HG03045 (cell line): Measurements from ENCODE around the gene SLC25A20.
"Not testable (repeated sequence)": the region's sequence is repeated elsewhere in the genome, so short reads cannot be mapped to it uniquely, and the experiment has no call there.

Source experiments
- ATAC-seq: cut with Tn5 transposase; IDR thresholded peaks from one replicate; pipeline ENCODE4 v1.9.1; 2021; ENCODE audit warnings: mild to moderate bottlenecking, moderate library complexity; ENCODE audit not compliant: unreplicated experiment

The SLC25A20 gene

DNA sequence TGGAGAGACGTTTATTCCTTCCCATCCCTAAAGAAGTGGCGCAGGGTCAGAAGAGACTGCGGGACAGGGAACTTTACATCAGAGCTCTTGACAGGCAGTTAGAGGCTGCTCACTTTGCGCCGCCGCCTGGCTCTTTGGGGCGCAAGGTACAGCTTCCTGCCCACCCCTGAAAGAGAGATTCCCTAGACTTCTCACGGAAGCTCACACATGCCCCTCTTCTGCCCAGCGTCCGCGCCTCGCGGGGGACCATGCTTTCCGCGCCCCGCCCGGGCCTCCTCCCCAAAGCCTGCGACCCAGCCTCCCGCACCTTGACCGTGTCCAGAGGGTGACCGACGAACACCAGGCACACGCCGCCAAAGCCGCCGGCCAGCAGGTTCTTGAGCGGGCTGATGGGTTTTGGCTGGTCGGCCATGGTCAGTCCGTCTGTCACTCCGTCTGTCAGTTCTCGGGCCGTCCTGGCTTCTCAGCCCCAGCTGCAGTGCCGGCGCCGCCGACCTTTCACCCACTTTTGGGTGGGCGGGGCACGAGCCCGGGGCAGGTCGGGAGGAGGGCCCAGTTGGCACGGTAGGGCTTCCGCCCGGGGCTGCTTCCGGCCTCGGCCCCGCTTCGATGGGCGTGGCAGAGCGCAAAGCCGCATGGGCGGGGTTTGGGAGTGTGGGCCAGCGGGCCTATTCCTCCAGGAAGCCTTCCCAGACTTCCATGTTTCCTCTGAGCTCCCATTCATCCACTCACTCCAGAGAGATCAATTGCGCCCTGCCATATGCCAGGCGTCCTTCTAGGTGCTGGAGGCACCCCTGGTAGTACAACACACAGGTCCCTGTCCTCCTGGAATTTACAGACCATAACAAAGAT is at the start of gene SLC25A20:
Gene SLC25A20 (minus strand): TSS at position 500 of the 852 bp plus-strand sequence. CDS start 88 bp downstream, at position 412.
- ATAC-seq: peak; percentile 94

DNA sequence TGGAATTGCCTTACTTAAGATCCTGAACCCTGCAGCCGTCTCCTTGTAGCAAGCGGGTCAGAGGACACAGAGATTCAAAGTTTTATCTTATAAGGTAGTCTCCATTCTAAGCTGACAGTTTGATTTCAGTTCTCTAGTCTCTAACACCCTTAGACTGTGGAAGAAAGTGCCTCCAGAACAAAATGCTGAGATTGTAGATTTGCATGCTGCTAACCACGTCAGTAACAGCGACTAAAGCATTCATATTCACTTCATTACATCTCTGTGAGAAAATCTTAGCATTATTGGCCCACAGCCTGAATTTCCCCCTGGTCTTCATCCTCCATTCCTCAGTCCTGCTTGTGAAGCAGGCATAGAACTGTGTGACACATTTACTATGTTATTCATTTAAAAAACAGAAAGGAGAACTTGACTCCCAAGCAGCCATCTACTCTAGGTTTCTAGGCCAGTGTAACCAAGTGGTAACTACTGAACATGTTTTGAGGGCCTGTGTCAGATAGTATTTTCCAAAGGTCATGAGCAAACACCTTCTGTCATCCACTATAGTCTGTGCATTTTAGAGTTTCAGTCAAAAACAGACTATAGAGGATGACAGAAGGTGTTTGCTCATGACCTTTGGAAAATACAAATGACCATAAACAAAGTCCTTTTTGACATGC is 47.3 kb upstream of the SLC25A20 start:
- no peak for ATAC-seq

DNA sequence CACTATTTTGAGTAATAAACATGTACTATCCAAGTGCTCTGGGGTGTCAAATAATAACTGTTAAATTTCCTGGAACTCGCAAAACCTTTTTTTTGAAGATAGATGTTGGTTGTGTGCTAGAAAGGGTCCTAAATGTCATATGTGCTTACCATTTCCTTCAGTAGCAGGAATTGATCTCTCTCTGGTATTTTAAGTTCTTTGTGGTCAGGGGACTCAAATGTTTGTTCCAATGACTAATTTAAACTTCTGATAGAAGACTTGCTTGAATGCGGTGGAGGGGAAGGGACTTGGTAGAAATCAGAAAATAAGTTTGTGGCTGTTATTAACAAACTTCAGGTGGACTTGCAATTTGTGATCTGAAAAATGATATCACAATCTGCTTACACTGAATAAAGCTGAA is 46.8 kb upstream of the SLC25A20 start:
- ATAC-seq: no peak

DNA sequence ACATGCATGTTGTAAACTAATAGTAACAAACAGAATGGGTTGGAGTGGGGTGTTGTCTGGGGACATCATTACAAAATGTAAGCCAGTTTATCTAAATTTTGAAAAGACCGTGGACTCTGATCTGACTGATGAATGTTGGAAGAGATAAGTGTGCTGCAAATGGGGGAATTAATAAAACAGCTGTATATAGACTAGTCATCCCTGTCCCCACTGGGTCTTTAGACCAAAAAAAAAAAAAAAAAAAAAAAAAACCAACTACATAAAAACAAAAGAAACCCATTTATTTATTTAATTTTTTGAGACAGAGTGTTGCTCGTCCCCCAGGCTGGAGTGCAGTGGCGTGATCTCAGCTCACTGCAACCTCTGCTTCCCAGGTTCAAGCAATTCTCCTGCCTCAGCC is 40.0 kb upstream of the SLC25A20 start:
- ATAC-seq: no peak

DNA sequence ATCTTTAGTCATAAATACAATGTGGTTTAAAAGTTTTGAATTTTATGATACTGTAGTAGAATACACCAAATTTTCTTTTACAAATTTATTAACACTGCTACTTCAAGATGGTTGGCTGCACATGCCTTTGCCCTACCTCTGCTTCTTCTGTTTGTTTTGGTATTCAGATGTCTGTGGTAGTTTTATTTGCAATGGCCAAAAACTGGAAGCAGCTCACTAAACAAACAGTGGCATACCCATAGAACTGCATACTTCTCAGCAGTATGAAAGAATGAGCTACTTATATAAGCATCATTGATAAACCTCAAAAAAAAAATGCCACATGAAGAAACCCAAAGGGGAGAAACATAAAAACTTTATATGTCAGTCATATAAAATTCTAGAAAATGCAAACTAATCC is 39.5 kb upstream of the SLC25A20 start:
- no peak for ATAC-seq

DNA sequence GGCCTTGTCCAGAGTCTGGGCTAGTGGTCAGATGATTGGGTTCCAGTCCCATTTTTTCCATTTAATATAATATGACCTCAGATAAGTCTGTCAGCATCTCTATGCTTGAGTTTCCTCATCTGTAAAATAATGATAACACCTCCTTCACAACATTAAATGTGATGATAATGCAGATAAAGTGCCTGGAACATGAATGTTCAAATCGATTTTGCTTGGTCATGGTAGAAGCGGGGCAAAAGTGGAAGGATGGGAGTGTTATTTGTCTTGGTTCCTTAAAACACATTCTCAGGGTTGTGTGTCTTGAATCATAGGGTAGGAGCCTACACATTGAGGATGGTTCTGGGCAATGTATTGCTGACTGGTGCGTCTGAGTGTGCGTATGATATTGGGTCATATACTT is 36.8 kb upstream of the SLC25A20 start:
- ATAC-seq: no peak

DNA sequence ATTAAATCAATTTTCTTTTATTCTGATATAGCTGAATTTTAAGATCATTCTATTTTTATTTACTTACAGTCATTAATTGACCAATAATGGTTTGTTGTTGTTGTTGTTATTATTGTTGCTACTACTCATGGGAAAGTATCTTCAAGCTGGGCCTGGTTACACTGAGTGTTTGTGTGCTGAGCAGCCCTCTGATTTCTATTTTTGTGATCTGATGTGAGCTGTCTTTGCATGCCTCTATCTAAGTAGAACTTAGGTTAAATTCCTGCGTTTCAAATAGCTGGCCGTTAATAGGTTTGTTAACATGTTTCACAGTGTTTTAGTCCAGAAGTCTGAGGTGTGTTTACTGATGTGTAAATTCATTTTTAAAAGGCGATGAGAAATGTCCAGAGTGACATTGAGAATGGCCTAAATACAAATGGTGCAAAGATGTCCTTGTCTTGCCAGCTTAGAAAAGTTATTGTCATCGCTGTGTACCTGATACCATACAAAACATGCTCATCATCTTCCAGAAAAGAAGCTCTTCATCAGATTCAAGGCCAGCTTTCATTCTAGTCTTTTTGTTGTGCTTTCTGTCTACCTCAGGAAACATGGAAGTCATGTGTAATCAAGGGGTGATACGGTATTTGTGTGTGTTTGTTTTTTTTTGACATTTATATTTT is 35.8 kb upstream of the SLC25A20 start:
- ATAC-seq: no peak

DNA sequence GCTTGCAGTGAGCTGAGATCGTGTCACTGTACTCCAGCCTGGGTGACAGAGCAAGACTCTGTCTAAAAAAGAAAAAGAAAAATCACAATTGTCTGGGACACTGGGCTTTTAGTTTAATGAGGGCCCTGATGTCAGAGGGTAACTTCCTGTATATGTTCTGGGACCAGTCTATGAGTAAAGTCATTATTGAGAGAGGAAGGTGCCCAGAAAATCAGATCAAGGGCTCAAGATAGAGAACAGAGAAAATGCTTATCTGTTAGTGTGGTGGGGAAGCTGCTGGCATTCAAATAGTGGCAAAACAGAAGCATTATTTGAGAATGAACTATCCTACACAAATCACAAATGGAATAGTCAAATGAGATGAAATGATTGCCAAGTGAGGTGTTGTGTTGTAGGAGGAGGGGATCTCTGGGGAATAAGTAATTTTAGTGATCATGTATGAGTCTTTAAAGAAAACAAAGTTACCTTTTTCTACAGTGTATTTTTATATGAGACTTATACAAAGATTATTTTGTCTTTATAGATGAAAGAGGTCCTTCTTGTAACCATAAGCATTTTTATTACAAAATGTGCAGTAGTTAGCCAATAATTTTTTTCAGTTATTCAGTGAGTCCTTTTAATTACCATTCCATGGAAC is 33.4 kb upstream of the SLC25A20 start:
- ATAC-seq: no peak

- ATAC-seq: no peak
Measured at GRCh38 chr3:48930590-48930989, 31.9 kb upstream of the SLC25A20 start.

DNA sequence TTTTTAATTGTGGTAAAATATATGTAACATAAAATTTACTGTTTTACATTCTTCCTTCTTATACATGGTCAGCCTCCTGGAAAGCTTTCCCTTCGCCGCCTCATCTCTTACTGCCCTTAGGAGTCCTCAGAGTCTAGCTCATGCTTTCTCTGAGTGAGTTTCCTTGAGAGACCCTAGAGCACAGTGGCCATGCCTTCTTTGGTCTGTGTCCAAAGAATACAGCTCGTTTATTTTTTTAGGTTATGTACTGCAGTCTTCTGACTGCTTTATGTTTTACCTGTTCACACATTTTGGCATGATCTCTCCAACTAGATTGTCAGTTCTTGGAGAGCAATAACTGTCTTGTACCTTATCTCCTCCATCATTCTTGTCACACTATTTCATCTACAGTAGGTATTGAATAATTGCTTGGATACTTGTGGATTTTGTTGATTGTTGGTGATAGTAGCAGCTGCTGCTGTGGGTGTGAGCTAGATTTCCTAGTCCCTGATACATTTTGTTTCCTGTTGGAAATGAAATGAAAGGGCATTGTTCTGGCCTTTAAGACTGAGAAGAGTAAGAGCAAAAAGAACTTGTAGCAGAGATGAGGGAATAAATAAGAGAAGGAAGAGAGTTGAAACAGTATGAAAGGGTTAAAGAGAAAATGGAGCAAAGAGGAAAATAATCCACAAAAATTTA is 30.8 kb upstream of the SLC25A20 start:
- no peak for ATAC-seq

- no peak for ATAC-seq
Measured at GRCh38 chr3:48928679-48929078, 30.0 kb upstream of the SLC25A20 start.

- ATAC-seq: no peak
Measured at GRCh38 chr3:48927928-48928327, 29.2 kb upstream of the SLC25A20 start.

DNA sequence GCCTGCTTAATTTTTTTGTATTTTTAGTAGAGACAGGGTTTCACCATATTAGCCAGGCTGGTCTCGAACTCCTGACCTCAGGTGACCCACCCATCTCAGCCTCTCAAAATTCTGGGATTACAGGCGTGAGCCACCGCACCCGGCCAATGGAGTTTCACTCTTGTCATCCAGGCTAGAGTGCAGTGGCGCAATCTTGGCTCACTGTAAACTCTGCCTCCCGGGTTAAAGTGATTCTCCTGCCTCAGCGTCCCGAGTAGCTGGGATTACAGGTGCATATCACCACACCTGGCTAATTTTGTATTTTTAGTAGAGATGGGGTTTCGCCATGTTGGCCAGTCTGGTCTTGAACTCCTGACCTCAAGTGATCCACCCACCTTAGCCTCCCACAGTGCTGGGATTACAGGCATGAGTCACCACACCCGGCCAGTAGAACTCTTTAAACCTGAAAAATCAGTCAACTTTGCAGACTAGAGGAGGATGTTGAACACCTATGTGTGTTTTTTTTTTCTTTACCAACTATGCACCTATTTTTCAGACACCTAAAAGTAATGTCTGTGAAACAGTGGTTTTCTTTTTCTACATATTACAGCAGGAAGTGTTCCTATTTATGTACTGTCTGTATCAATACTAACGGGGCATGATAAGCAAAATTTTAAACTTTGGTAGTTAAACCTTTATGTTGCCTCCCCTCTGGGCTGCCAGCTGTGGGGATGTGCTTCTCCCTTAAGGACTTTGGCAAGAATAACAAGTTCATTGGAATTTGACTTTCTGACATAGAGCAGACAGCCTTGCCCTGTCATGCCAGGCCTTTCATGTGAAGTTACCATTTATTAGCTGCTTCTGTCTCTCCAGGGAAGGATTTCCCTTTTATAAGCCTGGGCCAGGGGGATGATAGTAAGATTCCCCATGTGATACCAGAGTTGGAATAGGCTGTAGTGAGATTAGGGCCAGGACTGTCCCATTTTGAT is 28.0 kb upstream of the SLC25A20 start:
- ATAC-seq: no peak

GRCh38 chr3:48919215-48920138 is 20.8 kb upstream of the SLC25A20 start:
- peak; percentile 26 for ATAC-seq

GRCh38 chr3:48918388-48919214 is 19.9 kb upstream of the SLC25A20 start, which contains the start of gene ARIH2:
Gene ARIH2 (plus strand): TSS chr3:48918842. CDS start chr3:48927559, 8,717 bp downstream.
- ATAC-seq: peak; percentile 79

DNA sequence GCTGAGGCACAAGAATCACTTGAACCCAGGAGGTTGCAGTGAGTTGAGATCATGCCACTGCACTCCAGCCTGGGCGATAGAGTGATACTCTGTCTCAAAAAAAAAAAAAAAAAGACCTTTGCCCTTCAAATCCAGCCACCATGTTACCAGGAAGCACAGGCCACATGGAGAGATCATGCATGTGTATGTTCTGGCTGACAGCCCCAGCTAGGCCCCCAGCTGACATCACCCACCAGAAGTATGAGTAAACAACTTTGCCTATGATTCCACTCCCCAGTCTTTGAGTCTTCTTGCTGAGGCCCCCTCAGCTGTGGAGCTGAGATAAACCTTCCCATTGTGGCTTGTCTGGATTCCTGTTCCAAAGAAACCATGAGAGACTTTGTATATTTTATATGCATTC is 16.6 kb upstream of the SLC25A20 start:
- no peak for ATAC-seq

DNA sequence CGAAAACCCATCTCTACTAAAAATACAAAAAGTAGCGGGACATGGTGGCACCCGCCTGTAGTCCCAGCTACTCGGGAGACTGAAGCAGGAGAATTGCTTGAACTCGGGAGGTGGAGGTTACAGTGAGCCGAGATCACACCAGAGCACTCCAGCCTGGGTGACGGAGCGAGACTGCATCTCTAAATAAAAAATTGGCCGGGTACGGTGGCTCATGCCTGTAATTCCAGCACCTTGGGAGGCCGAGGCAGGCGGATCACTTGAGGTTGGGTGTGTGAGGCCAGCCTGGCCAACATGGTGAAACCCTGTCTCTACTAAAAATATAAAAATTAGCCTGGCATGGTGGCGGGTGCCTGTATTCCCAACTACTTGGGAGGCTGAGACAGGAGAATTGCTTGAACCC is 8.3 kb upstream of the SLC25A20 start:
- ATAC-seq: not testable (repeated sequence)

DNA sequence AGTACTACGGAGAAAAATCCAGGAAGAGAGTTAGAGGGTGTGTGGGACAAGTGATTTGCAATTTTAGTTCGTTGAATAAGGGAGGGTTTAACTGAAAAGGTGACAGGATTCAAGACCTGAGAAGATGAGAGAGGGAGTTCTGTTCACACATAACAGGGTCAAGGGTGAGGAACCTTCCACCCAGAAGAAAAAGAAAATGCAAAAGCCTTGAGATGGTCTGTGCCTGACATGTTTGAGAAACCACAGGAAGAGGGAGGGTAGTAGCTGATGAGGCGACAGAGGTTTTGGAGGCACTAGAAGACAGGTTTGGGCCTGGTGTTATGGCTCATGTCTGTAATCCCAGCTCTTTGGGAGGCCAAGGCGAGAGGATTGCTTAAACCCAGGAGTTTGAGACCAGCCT is 591 bp upstream of the SLC25A20 start:
- no peak for ATAC-seq
